ENCODE measurements around the gene SCNN1G.

GRCh38 chr16:23225109-23225508, 42.6 kb downstream of the SCNN1G start:
- no peak for TF ChIP-seq CTCF (IDR thresholded peaks at IDR 0.05 in 2 of 3, conservative IDR thresholded peaks at IDR 0.05 in 1 of 3; ENCODE audit: borderline replicate concordance in 1 of 3, insufficient read depth in 1 of 3, low read depth in 2 of 3, low read length in 2 of 3)
- no peak for TF ChIP-seq EZH2phosphoT487 (IDR thresholded peaks at IDR 0.05; ENCODE audit: borderline replicate concordance)
- no peak for TF ChIP-seq EZH2 (IDR thresholded peaks at IDR 0.05)
- no peak for TF ChIP-seq POLR2AphosphoS5 (IDR thresholded peaks at IDR 0.05; ENCODE audit: low read depth, low read length)
- no peak for TF ChIP-seq SRF (IDR thresholded peaks at IDR 0.05; ENCODE audit: low read depth)

Data from HCT116 (cell line).